Measurements from ENCODE around the gene PRKCE.

GRCh38 chr2:46136481-46136880 is 485.0 kb downstream of the PRKCE start:
- TF ChIP-seq CTCF (IDR thresholded peaks at IDR 0.05; ENCODE audit: low read depth, low read length, missing input control) (no peak), GABPA (IDR thresholded peaks at IDR 0.05 in 1 of 2, conservative IDR thresholded peaks at IDR 0.05 in 1 of 2) (no peak)

Measured in liver (tissue), 3 donors.